Psoas muscle (tissue), 8 donors: Measurements from ENCODE around the gene DDX3X. TPM values are rescaled to one million over a fixed set of nuclear protein-coding genes. Genes with fewer than 3 reads are reported as not detected.

Experiments
- ATAC-seq, 4 donors: fragments of 200-7000 bp; cut with Tn5 transposase; one replicate each; pipeline ENCODE4 v1.9.1; 2020; ENCODE audit warnings: moderate library complexity in 3 of 4, mild to moderate bottlenecking in 2 of 4
- DNase-seq, 2 donors: peaks; one replicate each; pipeline ENCODE4 v3.0.0-alpha.2; 2020
- H3K27ac ChIP-seq: fragments of 200-600 bp; one replicate; pipeline ENCODE4 v1.8.0; 2022
- H3K27me3 ChIP-seq, 3 donors: fragments of 200-600 bp in 1 of 3; one replicate each; pipeline versions ENCODE4 v1.6.1 to v1.8.0; 2013 to 2022; ENCODE audit warnings: low read length in 2 of 3, mild to moderate bottlenecking in 2 of 3, moderate library complexity in 1 of 3; ENCODE audit not compliant: insufficient read depth in 3 of 3
- H3K36me3 ChIP-seq, 2 donors: fragments of 200-600 bp in 1 of 2; one replicate each; pipeline versions ENCODE4 v1.6.1 to v1.8.0; 2013 to 2022; ENCODE audit warnings: low read depth in 1 of 2, mild to moderate bottlenecking in 1 of 2, moderate library complexity in 1 of 2; ENCODE audit not compliant: insufficient read depth in 1 of 2
- H3K4me1 ChIP-seq: fragments of 200-600 bp; one replicate; pipeline ENCODE4 v1.8.0; 2022
- H3K4me3 ChIP-seq: fragments of 200-600 bp; one replicate; pipeline ENCODE4 v1.8.0; 2022; ENCODE audit warnings: mild to moderate bottlenecking
- H3K9me3 ChIP-seq: fragments of 200-600 bp; one replicate; pipeline ENCODE4 v1.8.0; 2022
- CTCF ChIP-seq: fragments of 200-600 bp; IDR thresholded peaks from one replicate; pipeline ENCODE4 v1.8.0; 2022; ENCODE audit warnings: antibody characterized with exemption
- WGBS, 3 donors: extraction: QIAGEN DNeasy Blood & Tissue Kit; methylation state at CpG; one replicate each; pipeline versions ENCODE4 v1.1.6 to v1.1.7; 2013; 5-methylcytosine and 5-hydroxymethylcytosine counted together
- intact Hi-C, 2 donors: fragments of 100-400 bp; cut with DNase I; formaldehyde crosslinking; loops; one replicate each; pipeline versions ENCODE4 v1.11.0 to v1.14.2; 2022
- polyA plus RNA-seq, 3 donors: library from polyadenylated mRNA; stranded (reverse); fragments of 200-250 nt; gene quantifications; one replicate each; pipeline ENCODE4 v1.2.3, GENCODE V29; 2013
- total RNA-seq, 4 donors: library from RNA; stranded (reverse); fragmentation: NEBNext Ultra II Directional in 2 of 4; extraction: Animal tissue kit (Norgen Biotek cat#: 25700) in 2 of 4; gene quantifications; one replicate each; pipeline versions ENCODE4 v1.2.1 to v1.2.4, GENCODE V29; 2021 to 2023
- donor health status: healthy with polysubstance abuse.
- donor health status: DM: no; HTN: no; CAD: no; lungs with moderate emphysema.
- donor health status: Bipolar disorder and iron deficiency.
- donor health status: healthy.
- donor health status: DM: yes; HTN: yes; CAD: no.
- donor health status: DM: no; HTN: no; CAD: no.
- donor health status: DM: no; HTN: no; CAD: no.
- donor health status: DM: yes; HTN: yes; CAD: no.

Gene DDX3X
- total and polyA plus RNA-seq, 7 donors: 83.1 to 408 (median 256) TPM

DNA sequence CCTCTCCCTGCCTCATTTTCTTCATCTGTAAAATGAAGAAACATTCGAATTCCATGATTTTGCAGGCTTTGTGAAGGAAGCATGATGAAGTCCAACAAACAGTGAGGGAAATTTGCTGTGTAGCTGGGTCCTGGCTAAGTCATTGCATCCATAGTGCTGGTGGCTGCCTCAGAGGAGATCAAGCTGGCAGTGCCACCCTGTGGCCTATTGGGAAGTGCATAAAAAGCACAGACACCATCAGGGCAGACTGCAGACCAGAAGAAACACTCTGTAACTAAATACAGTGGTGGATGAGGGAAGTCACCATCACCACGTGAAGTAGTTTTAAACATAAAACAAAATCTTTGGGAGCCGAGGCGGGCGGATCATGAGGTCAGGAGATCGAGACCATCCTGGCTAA lies 40.7 kb upstream of the DDX3X start:
- Histone ChIP-seq H3K4me1 (no peaks in the 10 kb centered on the region), H3K4me3 (no peak overlapping the region), H3K9me3 (no peaks in the 10 kb centered on the region), H3K27me3 (no peaks in the 10 kb centered on the region), H3K27ac (no peak overlapping the region), H3K36me3 (no peaks in the 10 kb centered on the region)
- peak in 2 of 4 donors; percentile 55 to 56 for ATAC-seq
- 82 to 94% (median 93%) methylated on average over 4 to 6 of the region's 6 CpGs for WGBS, 3 donors
- peak in 1 of 2 donors; percentile 14 for DNase-seq
- no peak for TF ChIP-seq CTCF
- intact Hi-C loops: no loop called here

- intact Hi-C loops: no loop called here
- Histone ChIP-seq H3K36me3 (no peaks in the 10 kb centered on the region), H3K9me3 (no peaks in the 10 kb centered on the region), H3K27ac (no peak overlapping the region), H3K27me3 (no peaks in the 10 kb centered on the region), H3K4me1 (no peaks in the 10 kb centered on the region), H3K4me3 (no peak overlapping the region)
- ATAC-seq (no peak), DNase-seq (no peak)
- no peak for TF ChIP-seq CTCF
- 88 to 91% (median 89%) methylated on average over 5 of the region's 5 CpGs for WGBS, 3 donors
These were observed 33.1 kb upstream of the DDX3X start for GRCh38 chrX:41300758-41301437.

DNA sequence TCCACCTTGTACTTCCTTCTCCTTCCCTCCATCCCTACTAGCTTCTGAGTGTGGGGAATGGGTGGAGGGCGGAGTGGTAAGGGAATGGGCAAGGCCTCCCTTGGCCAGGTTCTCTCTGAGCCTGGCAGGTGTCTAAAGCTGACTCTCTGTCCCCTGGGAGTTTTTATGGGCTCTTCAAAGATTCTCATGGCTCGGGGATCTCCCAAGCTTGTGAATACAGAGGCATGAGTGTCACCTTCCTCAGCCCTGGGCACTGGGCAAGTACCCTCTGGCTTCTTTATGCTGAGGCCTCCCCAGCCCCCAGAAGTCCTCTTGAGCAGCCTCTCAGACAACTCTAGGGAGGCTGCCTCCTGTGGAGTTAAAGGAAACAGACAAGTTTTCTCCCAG lies 32.5 kb upstream of the DDX3X start:
- intact Hi-C loops: no loop called here
- ATAC-seq: no peak

DNA sequence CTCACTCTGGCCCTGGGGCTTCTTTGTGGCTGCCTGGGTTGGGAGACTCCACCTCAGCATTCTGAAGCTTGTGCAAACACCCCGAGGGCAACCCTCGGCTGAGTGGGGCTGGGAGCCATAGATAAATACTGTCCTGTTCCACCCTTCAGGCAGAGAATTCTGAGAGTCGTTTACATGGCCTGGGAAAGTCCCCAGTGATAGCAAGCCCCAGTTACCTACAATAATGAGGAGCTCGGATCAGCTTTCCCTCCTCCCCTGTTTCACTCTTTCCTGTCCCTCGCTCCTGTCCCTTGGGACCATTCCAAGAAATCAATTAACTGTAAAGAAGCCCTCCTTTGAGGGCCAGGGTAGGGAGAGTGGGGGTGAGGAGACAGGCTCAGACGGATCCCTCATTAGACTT lies 31.6 kb upstream of the DDX3X start:
- 54 to 74% (median 60%) methylated on average over 6 of the region's 6 CpGs for WGBS, 3 donors
- Histone ChIP-seq H3K4me3 (no peak overlapping the region), H3K9me3 (no peaks in the 10 kb centered on the region), H3K27ac (no peak overlapping the region), H3K4me1 (no peaks in the 10 kb centered on the region), H3K27me3 (no peaks in the 10 kb centered on the region), H3K36me3 (no peaks in the 10 kb centered on the region)
- no peak for TF ChIP-seq CTCF
- DNase-seq (no peak), ATAC-seq (no peak)
- intact Hi-C loops: no loop called here

More for the DNA sequence above, 32.5 kb upstream of the DDX3X start:
- DNase-seq: no peak
- Histone ChIP-seq H3K36me3 (no peaks in the 10 kb centered on the region), H3K4me1 (no peaks in the 10 kb centered on the region), H3K4me3 (no peak overlapping the region), H3K27ac (no peak overlapping the region), H3K27me3 (no peaks in the 10 kb centered on the region), H3K9me3 (no peaks in the 10 kb centered on the region)
- TF ChIP-seq CTCF: no peak
- 66 to 80% (median 77%) methylated on average over 2 of the region's 2 CpGs for WGBS, 3 donors

DNA sequence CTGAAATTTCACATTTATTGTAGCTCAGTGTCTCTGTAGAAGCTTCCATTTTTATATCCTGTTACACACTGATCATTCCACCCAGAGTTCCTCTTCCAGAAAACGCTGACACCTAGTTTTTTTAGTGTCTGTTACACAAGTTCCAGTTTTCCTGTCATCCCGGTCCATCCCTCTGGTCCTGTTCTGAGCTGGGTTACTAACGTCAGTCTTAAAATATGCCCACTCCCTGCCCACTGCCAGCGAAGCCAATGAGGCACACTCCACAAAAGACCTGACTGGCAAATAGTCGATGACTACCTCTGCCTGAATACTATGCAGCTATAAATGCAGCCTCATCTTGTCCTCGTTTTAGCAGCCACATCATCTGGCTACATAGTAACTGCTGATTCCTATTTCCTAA lies 30.9 kb upstream of the DDX3X start:
- ATAC-seq (peak; percentile 87 to 94 (median 92)), DNase-seq (no peak)
- Histone ChIP-seq H3K4me3 (no peak overlapping the region), H3K4me1 (no peaks in the 10 kb centered on the region), H3K27me3 (no peaks in the 10 kb centered on the region), H3K9me3 (no peaks in the 10 kb centered on the region), H3K36me3 (no peaks in the 10 kb centered on the region), H3K27ac (no peak overlapping the region)
- TF ChIP-seq CTCF: no peak
- 55 to 73% (median 70%) methylated on average over 6 of the region's 6 CpGs for WGBS, 3 donors
- intact Hi-C loops: no loop called here
